Stimulated activated effector memory CD8-positive, alpha-beta T cell treated with anti-CD3 and anti-CD28 coated beads, Interleukin-12 subunit alpha, Interleukin-12 subunit beta, amount 100 ng/mL, for 72 hours (primary cell): ENCODE results near the gene AMZ1.
A peak's percentile ranks its signal among the peaks of the same experiment; 100 is the strongest.

Source experiments
- ATAC-seq: fragments of 150-1000 bp; cut with Tn5 transposase; 2 replicates; pipeline ENCODE4 v1.10.0; 2021
- DNase-seq, 2 donors: peaks; one replicate each; pipeline ENCODE4 v3.0.0; 2021 to 2022; ENCODE audit warnings: low spot score in 2 of 2
- H3K27ac Mint-ChIP-seq: one replicate; pipeline ENCODE4 v1.8.0; 2022; ENCODE audit warnings: mild to moderate bottlenecking, mixed read lengths
- H3K36me3 Mint-ChIP-seq: one replicate; pipeline ENCODE4 v1.8.0; 2022; ENCODE audit warnings: mild to moderate bottlenecking, mixed read lengths
- H3K4me1 Mint-ChIP-seq: one replicate; pipeline ENCODE4 v1.8.0; 2022; ENCODE audit warnings: mixed read lengths
- H3K4me3 Mint-ChIP-seq: one replicate; pipeline ENCODE4 v1.8.0; 2022; ENCODE audit warnings: mild to moderate bottlenecking, mixed read lengths
- H3K9me3 Mint-ChIP-seq: one replicate; pipeline ENCODE4 v1.8.0; 2022; ENCODE audit warnings: mixed read lengths

AMZ1 gene

GRCh38 chr7:2659556-2660358 lies 28.2 kb upstream of the AMZ1 start:
- Mint-ChIP-seq H3K4me3 (no peak overlapping the region), H3K4me1 (no peaks in the 10 kb centered on the region), H3K27ac (no peak overlapping the region), H3K9me3 (no peaks in the 10 kb centered on the region), H3K36me3 (no peaks in the 10 kb centered on the region)
- ATAC-seq (no peak), DNase-seq (no peak)

DNA sequence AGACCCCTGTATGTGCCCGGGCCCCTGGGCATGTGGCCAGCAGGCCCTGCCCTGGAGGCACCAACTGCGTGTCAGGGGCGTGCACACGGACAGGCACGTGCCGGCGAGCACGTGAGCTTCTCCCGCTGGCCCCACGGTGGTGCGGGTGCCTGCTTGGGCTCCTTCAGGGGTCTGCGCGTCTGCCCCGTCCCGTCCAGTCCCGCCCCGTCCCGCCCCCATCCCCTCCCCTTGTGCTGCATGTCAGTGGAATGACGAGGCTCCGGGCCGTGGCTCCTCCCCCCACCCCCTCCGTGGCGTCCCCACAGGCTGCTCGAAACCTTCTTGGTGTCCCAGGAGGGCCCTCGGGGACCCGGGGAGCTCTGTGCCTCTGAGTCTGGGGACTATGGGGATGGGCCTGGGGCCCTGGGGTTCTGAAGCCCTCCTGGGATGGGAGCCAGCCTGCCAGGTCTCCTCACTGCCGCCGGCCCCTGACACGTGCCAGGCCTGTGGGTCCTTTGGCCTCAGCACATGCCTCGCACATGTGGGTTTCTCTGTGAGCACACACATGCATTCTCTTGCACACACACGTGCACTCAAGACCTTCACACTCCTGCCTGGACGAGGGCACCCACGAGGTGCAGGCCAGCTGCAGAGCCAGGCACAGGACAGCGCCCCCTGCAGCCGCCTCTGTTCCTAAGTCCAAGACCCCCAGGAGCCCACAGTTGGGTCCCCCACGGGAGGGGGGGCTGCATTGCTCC lies 27.5 kb upstream of the AMZ1 start:
- H3K36me3 Mint-ChIP-seq: no peaks in the 10 kb centered on the region
- no peak overlapping the region for H3K4me3 Mint-ChIP-seq
- H3K27ac Mint-ChIP-seq: no peak overlapping the region
- no peaks in the 10 kb centered on the region for H3K9me3 Mint-ChIP-seq
- ATAC-seq (no peak), DNase-seq (no peak)
- no peaks in the 10 kb centered on the region for H3K4me1 Mint-ChIP-seq

DNA sequence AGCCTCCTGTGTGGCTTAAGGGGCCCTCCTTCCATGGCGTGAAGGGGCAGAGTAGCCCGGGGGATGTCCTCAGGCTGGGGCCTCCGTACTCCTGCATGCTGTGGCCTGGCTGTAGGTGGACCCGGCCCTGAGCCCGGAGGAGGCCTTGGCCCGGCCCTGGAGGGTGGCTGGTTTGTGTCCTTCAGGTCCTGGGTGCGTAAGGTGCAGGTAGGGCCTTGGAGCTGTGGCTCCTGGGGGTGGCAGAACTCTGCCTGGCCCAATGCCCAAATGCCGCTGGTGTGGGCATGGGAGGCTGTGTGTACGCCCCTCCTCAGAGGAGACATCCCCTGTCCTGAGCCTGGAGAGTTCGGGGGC lies 26.9 kb upstream of the AMZ1 start:
- Mint-ChIP-seq H3K36me3 (no peaks in the 10 kb centered on the region), H3K4me1 (no peaks in the 10 kb centered on the region), H3K9me3 (no peaks in the 10 kb centered on the region), H3K4me3 (no peak overlapping the region), H3K27ac (no peak overlapping the region)
- ATAC-seq: no peak
- no peak for DNase-seq

- ATAC-seq (no peak), DNase-seq (no peak)
- no peaks in the 10 kb centered on the region for H3K9me3 Mint-ChIP-seq
- H3K4me1 Mint-ChIP-seq: no peaks in the 10 kb centered on the region
- no peak overlapping the region for H3K4me3 Mint-ChIP-seq
- no peaks in the 10 kb centered on the region for H3K36me3 Mint-ChIP-seq
- H3K27ac Mint-ChIP-seq: no peak overlapping the region
Observed at GRCh38 chr7:2661602-2662272, 26.3 kb upstream of the AMZ1 start.

GRCh38 chr7:2662273-2663120 lies 25.5 kb upstream of the AMZ1 start:
- Mint-ChIP-seq H3K4me3 (no peak overlapping the region), H3K36me3 (no peaks in the 10 kb centered on the region), H3K9me3 (no peaks in the 10 kb centered on the region), H3K27ac (no peak overlapping the region), H3K4me1 (no peaks in the 10 kb centered on the region)
- DNase-seq (no peak), ATAC-seq (no peak)

- Mint-ChIP-seq H3K9me3 (no peaks in the 10 kb centered on the region), H3K36me3 (peaks cover 4% of the 10 kb centered on the region), H3K4me1 (no peaks in the 10 kb centered on the region), H3K4me3 (no peak overlapping the region), H3K27ac (no peak overlapping the region)
- no peak for ATAC-seq
- DNase-seq: no peak
Observed at GRCh38 chr7:2663121-2663886, 24.7 kb upstream of the AMZ1 start.

DNA sequence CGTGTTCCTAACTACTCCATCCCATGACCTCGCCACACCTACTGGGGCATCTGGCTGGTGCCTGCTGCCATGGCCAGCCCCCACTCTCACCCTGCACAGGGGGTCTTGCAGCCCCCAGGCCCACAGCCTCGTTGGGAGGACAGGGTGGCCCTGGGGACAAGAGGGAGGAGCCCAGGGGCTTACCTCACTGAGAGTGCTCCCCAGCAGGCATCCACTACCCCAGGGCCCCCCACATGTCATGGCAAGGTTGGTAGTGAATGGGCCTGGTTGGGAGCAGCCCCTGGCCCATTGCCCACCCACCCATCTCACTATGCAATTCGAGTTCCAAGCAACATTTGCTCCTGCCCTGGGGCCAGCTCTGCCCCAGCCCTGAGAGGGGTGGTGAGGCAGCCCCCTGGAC lies 24.0 kb upstream of the AMZ1 start:
- H3K4me3 Mint-ChIP-seq: no peak overlapping the region
- no peak for ATAC-seq
- no peaks in the 10 kb centered on the region for H3K9me3 Mint-ChIP-seq
- no peak for DNase-seq
- no peaks in the 10 kb centered on the region for H3K4me1 Mint-ChIP-seq
- H3K36me3 Mint-ChIP-seq: peaks cover 4% of the 10 kb centered on the region
- no peak overlapping the region for H3K27ac Mint-ChIP-seq

- Mint-ChIP-seq H3K9me3 (no peaks in the 10 kb centered on the region), H3K27ac (no peak overlapping the region), H3K4me3 (no peak overlapping the region), H3K4me1 (peaks cover 6% of the 10 kb centered on the region), H3K36me3 (peaks cover 10% of the 10 kb centered on the region)
- DNase-seq: no peak
- ATAC-seq: no peak
Observed at GRCh38 chr7:2665359-2665791, 22.6 kb upstream of the AMZ1 start.

GRCh38 chr7:2666155-2666554 lies 21.8 kb upstream of the AMZ1 start:
- peaks cover 14% of the 10 kb centered on the region for H3K4me1 Mint-ChIP-seq
- no peaks in the 10 kb centered on the region for H3K9me3 Mint-ChIP-seq
- no peak overlapping the region for H3K27ac Mint-ChIP-seq
- peaks cover 10% of the 10 kb centered on the region for H3K36me3 Mint-ChIP-seq
- no peak for ATAC-seq
- no peak for DNase-seq
- H3K4me3 Mint-ChIP-seq: no peak overlapping the region

- Mint-ChIP-seq H3K9me3 (no peaks in the 10 kb centered on the region), H3K4me1 (peaks cover 15% of the 10 kb centered on the region), H3K4me3 (no peak overlapping the region), H3K27ac (no peak overlapping the region), H3K36me3 (peaks cover 10% of the 10 kb centered on the region)
- ATAC-seq (no peak), DNase-seq (no peak)
Observed at GRCh38 chr7:2666588-2667250, 21.3 kb upstream of the AMZ1 start.

- Mint-ChIP-seq H3K4me3 (no peak overlapping the region), H3K9me3 (no peaks in the 10 kb centered on the region), H3K4me1 (peaks cover 15% of the 10 kb centered on the region), H3K36me3 (peaks cover 10% of the 10 kb centered on the region), H3K27ac (no peak overlapping the region)
- ATAC-seq: no peak
- DNase-seq: no peak
Observed at GRCh38 chr7:2667843-2668242, 20.2 kb upstream of the AMZ1 start.

DNA sequence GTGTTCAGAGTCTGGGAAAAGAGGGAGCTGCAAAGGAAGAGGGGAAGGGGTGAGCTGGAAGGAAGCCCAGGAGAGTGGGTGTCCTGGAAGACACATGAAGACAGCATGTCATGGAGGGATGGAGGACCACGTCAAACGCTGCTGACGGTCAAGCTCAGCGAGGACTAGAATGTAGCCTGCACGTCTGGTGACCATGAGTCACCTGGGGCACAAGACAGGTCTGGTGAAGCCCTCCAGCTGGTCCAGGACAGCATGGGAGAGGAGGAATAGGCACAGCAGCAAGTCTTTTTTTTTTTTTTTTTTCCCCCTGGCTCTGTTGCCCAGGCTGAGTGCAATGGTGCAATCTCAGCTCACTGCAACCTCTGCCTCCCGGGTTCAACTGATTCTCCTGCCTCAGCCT lies 19.6 kb upstream of the AMZ1 start:
- DNase-seq (no peak), ATAC-seq (no peak)
- Mint-ChIP-seq H3K9me3 (no peaks in the 10 kb centered on the region), H3K27ac (no peak overlapping the region), H3K4me3 (no peak overlapping the region), H3K36me3 (peaks cover 10% of the 10 kb centered on the region), H3K4me1 (peaks cover 15% of the 10 kb centered on the region)

GRCh38 chr7:2670171-2670570 lies 17.8 kb upstream of the AMZ1 start:
- H3K4me3 Mint-ChIP-seq: no peak overlapping the region
- H3K4me1 Mint-ChIP-seq: peaks cover 15% of the 10 kb centered on the region
- H3K36me3 Mint-ChIP-seq: peaks cover 10% of the 10 kb centered on the region
- ATAC-seq (no peak), DNase-seq (no peak)
- H3K27ac Mint-ChIP-seq: peak overlapping the region; percentile 52
- H3K9me3 Mint-ChIP-seq: no peaks in the 10 kb centered on the region

GRCh38 chr7:2670720-2671391 lies 17.1 kb upstream of the AMZ1 start:
- ATAC-seq: peak; percentile 87
- Mint-ChIP-seq H3K27ac (peak overlapping the region; percentile 52), H3K4me3 (peak overlapping the region; percentile 38), H3K4me1 (peaks cover 15% of the 10 kb centered on the region), H3K9me3 (no peaks in the 10 kb centered on the region), H3K36me3 (peaks cover 10% of the 10 kb centered on the region)
- peak; percentile 58 to 83 for DNase-seq
